GM15510 (cell line): ENCODE data around the gene CRTAC1.

ENCODE experiments used
- POLR2A ChIP-seq: IDR thresholded peaks from 3 replicates; pipeline ENCODE4 v1.6.1; 2011; ENCODE audit warnings: borderline replicate concordance; ENCODE audit not compliant: insufficient read length; ENCODE audit errors: extremely low read depth

Gene CRTAC1

GRCh38 chr10:97888641-97889262 lies 141.7 kb downstream of the CRTAC1 start:
- no peak for TF ChIP-seq POLR2A

- TF ChIP-seq POLR2A = no peak
These were observed 142.3 kb downstream of the CRTAC1 start for GRCh38 chr10:97888134-97888533.

GRCh38 chr10:97887399-97887798 lies 143.0 kb downstream of the CRTAC1 start:
- no peak for TF ChIP-seq POLR2A

- TF ChIP-seq POLR2A = no peak
These were observed 144.1 kb downstream of the CRTAC1 start for GRCh38 chr10:97886286-97886685.

GRCh38 chr10:97883092-97883485 lies 147.3 kb downstream of the CRTAC1 start:
- TF ChIP-seq POLR2A = no peak

- TF ChIP-seq POLR2A = no peak
These were observed 148.0 kb downstream of the CRTAC1 start for GRCh38 chr10:97882142-97883091.

- no peak for TF ChIP-seq POLR2A
These were observed 150.3 kb downstream of the CRTAC1 start for GRCh38 chr10:97880109-97880508.

- no peak for TF ChIP-seq POLR2A
These were observed 151.2 kb downstream of the CRTAC1 start for GRCh38 chr10:97879241-97879640.

GRCh38 chr10:97876402-97876801 lies 154.0 kb downstream of the CRTAC1 start:
- TF ChIP-seq POLR2A = no peak

- TF ChIP-seq POLR2A = no peak
These were observed 155.0 kb downstream of the CRTAC1 start for GRCh38 chr10:97875391-97875790.

GRCh38 chr10:97874332-97874731 lies 156.1 kb downstream of the CRTAC1 start:
- TF ChIP-seq POLR2A = no peak

GRCh38 chr10:97873569-97873968 lies 156.9 kb downstream of the CRTAC1 start:
- TF ChIP-seq POLR2A = no peak

- TF ChIP-seq POLR2A = no peak
These were observed 159.4 kb downstream of the CRTAC1 start for GRCh38 chr10:97870990-97871389.

GRCh38 chr10:97869091-97870042 lies 161.1 kb downstream of the CRTAC1 start:
- no peak for TF ChIP-seq POLR2A
